Measurements from ENCODE around the gene MOCOS.

DNA sequence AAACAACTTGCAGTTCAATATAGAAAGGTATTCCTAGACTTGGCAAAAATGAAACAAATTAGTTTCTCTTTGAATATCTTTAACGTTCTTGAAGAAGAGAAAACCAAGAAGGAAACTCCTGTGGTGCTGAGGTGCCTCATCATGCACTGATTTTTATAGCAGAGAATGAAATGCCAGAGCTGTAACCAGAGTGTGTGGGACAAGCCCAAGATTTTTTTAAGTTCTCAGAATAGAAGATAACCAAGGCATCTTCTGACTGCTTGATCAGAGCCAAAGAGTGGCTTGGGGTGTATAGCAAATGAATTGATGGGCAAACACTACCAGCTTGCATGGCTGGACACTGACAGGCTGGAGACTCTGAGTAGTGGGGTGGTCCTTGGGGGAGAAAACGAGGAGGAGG lies 118.1 kb downstream of the MOCOS start:
- TF ChIP-seq, protein P1, sequence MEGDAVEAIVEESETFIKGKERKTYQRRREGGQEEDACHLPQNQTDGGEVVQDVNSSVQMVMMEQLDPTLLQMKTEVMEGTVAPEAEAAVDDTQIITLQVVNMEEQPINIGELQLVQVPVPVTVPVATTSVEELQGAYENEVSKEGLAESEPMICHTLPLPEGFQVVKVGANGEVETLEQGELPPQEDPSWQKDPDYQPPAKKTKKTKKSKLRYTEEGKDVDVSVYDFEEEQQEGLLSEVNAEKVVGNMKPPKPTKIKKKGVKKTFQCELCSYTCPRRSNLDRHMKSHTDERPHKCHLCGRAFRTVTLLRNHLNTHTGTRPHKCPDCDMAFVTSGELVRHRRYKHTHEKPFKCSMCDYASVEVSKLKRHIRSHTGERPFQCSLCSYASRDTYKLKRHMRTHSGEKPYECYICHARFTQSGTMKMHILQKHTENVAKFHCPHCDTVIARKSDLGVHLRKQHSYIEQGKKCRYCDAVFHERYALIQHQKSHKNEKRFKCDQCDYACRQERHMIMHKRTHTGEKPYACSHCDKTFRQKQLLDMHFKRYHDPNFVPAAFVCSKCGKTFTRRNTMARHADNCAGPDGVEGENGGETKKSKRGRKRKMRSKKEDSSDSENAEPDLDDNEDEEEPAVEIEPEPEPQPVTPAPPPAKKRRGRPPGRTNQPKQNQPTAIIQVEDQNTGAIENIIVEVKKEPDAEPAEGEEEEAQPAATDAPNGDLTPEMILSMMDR (IDR thresholded peaks at IDR 0.05): no peak
- no peak for TF ChIP-seq POLR2A (IDR thresholded peaks at IDR 0.05)
